Measurements from ENCODE around the gene KRTAP3-2. TPM values are rescaled to one million over a fixed set of nuclear protein-coding genes. Genes with fewer than 3 reads are reported as not detected.

KRTAP3-2 gene
- total RNA-seq, 2 experiments from 2014 or later = not detected

GRCh38 chr17:41020336-41020735 is 20.6 kb upstream of the KRTAP3-2 start:
- Mint-ChIP-seq H3K4me1 (ENCODE audit: low read depth) (peaks cover 4% of the 10 kb centered on the region), H3K27me3 (ENCODE audit: low read depth) (peaks cover 14% of the 10 kb centered on the region), H3K4me3 (no peak overlapping the region), H3K36me3 (ENCODE audit: low read depth) (no peaks in the 10 kb centered on the region), H3K27ac (no peak overlapping the region), H3K9me3 (ENCODE audit: insufficient read depth) (no peaks in the 10 kb centered on the region)
- ATAC-seq (no peak), DNase-seq (no peak)
- ChIA-PET POLR2A (no interaction called here), CTCF (interaction anchor here (1.0 kb wide), 1 partner anchor 111 kb away, joined by 3 read pairs; no protein-coding TSS in a partner anchor)

GRCh38 chr17:41019415-41019814 is 19.7 kb upstream of the KRTAP3-2 start:
- Mint-ChIP-seq H3K4me1 (ENCODE audit: low read depth) (no peaks in the 10 kb centered on the region), H3K36me3 (ENCODE audit: low read depth) (no peaks in the 10 kb centered on the region), H3K9me3 (ENCODE audit: insufficient read depth) (no peaks in the 10 kb centered on the region), H3K27me3 (ENCODE audit: low read depth) (peaks cover 15% of the 10 kb centered on the region), H3K27ac (no peak overlapping the region), H3K4me3 (no peak overlapping the region)
- POLR2A ChIA-PET = no interaction called here
- no peak for ATAC-seq
- CTCF ChIA-PET = no interaction called here
- DNase-seq = no peak

- H3K27ac Mint-ChIP-seq = no peak overlapping the region
- H3K9me3 Mint-ChIP-seq (ENCODE audit: insufficient read depth) = no peaks in the 10 kb centered on the region
- peaks cover 12% of the 10 kb centered on the region for H3K27me3 Mint-ChIP-seq (ENCODE audit: low read depth)
- ChIA-PET CTCF (no interaction called here), POLR2A (no interaction called here)
- ATAC-seq (no peak), DNase-seq (no peak)
- H3K4me3 Mint-ChIP-seq = no peak overlapping the region
- H3K36me3 Mint-ChIP-seq (ENCODE audit: low read depth) = no peaks in the 10 kb centered on the region
- no peaks in the 10 kb centered on the region for H3K4me1 Mint-ChIP-seq (ENCODE audit: low read depth)
Observed at GRCh38 chr17:41018541-41018940, 18.8 kb upstream of the KRTAP3-2 start.

- Mint-ChIP-seq H3K4me3 (no peak overlapping the region), H3K27me3 (ENCODE audit: low read depth) (peaks cover 10% of the 10 kb centered on the region), H3K9me3 (ENCODE audit: insufficient read depth) (no peaks in the 10 kb centered on the region), H3K27ac (no peak overlapping the region), H3K4me1 (ENCODE audit: low read depth) (no peaks in the 10 kb centered on the region), H3K36me3 (ENCODE audit: low read depth) (no peaks in the 10 kb centered on the region)
- no peak for ATAC-seq
- ChIA-PET CTCF (interaction anchor here (1.5 kb wide), 1 partner anchor 8 kb away, joined by 3 read pairs; no protein-coding TSS in a partner anchor), POLR2A (no interaction called here)
- no peak for DNase-seq
Observed at GRCh38 chr17:41016578-41017215, 17.0 kb upstream of the KRTAP3-2 start.

DNA sequence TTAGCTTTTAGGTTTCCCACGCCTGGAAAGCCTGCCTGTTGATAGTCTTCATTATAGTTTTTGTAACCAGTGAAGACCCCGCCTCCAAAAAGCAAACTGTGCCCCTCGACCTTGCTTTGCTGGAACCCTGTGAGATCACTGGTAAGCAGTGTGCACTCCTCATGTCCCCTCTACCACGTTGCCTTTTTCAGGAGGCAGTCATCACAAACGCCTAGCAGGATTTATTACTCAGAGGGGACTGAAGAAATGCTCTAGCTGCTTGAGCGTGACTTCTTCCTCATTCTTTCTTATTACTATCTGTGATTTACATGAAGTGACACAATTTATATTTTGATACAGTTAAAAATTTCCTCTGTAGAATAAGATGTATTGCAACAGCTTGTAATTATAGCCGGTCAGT is 15.7 kb upstream of the KRTAP3-2 start:
- no peak overlapping the region for H3K4me3 Mint-ChIP-seq
- ChIA-PET CTCF (interaction anchor here (1.5 kb wide), 1 partner anchor 9 kb away, joined by 3 read pairs; no protein-coding TSS in a partner anchor), POLR2A (no interaction called here)
- H3K4me1 Mint-ChIP-seq (ENCODE audit: low read depth) = no peaks in the 10 kb centered on the region
- no peaks in the 10 kb centered on the region for H3K36me3 Mint-ChIP-seq (ENCODE audit: low read depth)
- no peak overlapping the region for H3K27ac Mint-ChIP-seq
- ATAC-seq (no peak), DNase-seq (no peak)
- no peaks in the 10 kb centered on the region for H3K9me3 Mint-ChIP-seq (ENCODE audit: insufficient read depth)
- H3K27me3 Mint-ChIP-seq (ENCODE audit: low read depth) = peaks cover 8% of the 10 kb centered on the region

- Mint-ChIP-seq H3K4me1 (ENCODE audit: low read depth) (no peaks in the 10 kb centered on the region), H3K9me3 (ENCODE audit: insufficient read depth) (no peaks in the 10 kb centered on the region), H3K27ac (no peak overlapping the region), H3K27me3 (ENCODE audit: low read depth) (peaks cover 10% of the 10 kb centered on the region), H3K36me3 (ENCODE audit: low read depth) (no peaks in the 10 kb centered on the region), H3K4me3 (no peak overlapping the region)
- ATAC-seq = no peak
- DNase-seq = no peak
- CTCF ChIA-PET = no interaction called here
- POLR2A ChIA-PET = no interaction called here
Observed at GRCh38 chr17:41013606-41014005, 13.9 kb upstream of the KRTAP3-2 start.

GRCh38 chr17:41013181-41013580 is 13.5 kb upstream of the KRTAP3-2 start:
- Mint-ChIP-seq H3K27ac (no peak overlapping the region), H3K36me3 (ENCODE audit: low read depth) (no peaks in the 10 kb centered on the region), H3K27me3 (ENCODE audit: low read depth) (peaks cover 10% of the 10 kb centered on the region), H3K9me3 (ENCODE audit: insufficient read depth) (no peaks in the 10 kb centered on the region), H3K4me1 (ENCODE audit: low read depth) (no peaks in the 10 kb centered on the region), H3K4me3 (no peak overlapping the region)
- DNase-seq (no peak), ATAC-seq (no peak)
- CTCF ChIA-PET = no interaction called here
- POLR2A ChIA-PET = no interaction called here

GRCh38 chr17:41012326-41013120 is 12.8 kb upstream of the KRTAP3-2 start:
- H3K9me3 Mint-ChIP-seq (ENCODE audit: insufficient read depth) = no peaks in the 10 kb centered on the region
- no peaks in the 10 kb centered on the region for H3K4me1 Mint-ChIP-seq (ENCODE audit: low read depth)
- no peaks in the 10 kb centered on the region for H3K36me3 Mint-ChIP-seq (ENCODE audit: low read depth)
- H3K27ac Mint-ChIP-seq = no peak overlapping the region
- H3K27me3 Mint-ChIP-seq (ENCODE audit: low read depth) = peaks cover 10% of the 10 kb centered on the region
- no peak for ATAC-seq
- no peak for DNase-seq
- POLR2A ChIA-PET = no interaction called here
- no peak overlapping the region for H3K4me3 Mint-ChIP-seq
- CTCF ChIA-PET = no interaction called here

GRCh38 chr17:41010441-41010840 is 10.7 kb upstream of the KRTAP3-2 start:
- DNase-seq (no peak), ATAC-seq (no peak)
- POLR2A ChIA-PET = interaction anchor here (0.6 kb wide), 1 partner anchor 14 kb away, joined by 3 read pairs; no protein-coding TSS in a partner anchor
- Mint-ChIP-seq H3K9me3 (ENCODE audit: insufficient read depth) (no peaks in the 10 kb centered on the region), H3K27ac (no peak overlapping the region), H3K36me3 (ENCODE audit: low read depth) (no peaks in the 10 kb centered on the region), H3K4me3 (no peak overlapping the region), H3K4me1 (ENCODE audit: low read depth) (no peaks in the 10 kb centered on the region), H3K27me3 (ENCODE audit: low read depth) (peaks cover 10% of the 10 kb centered on the region)
- CTCF ChIA-PET = no interaction called here

DNA sequence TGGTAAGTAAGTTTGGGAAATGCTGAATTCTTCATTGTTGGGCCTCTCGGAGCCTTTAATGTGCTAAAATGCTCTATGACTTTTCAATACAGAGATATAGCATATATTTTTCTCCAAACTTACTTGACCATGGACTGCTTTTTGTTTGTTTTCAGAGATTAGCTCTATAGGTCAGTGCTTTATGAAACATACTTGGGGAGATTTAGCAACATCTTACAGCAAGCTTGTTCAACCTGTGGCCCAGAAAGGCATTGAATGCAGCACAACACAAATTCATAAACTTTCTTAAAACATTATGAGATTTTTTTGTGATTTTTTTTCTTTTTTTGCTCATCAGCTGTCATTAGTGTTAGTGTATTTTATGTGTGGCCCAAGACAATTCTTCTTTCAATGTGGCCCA is 10.2 kb upstream of the KRTAP3-2 start:
- H3K27ac Mint-ChIP-seq = no peak overlapping the region

GRCh38 chr17:41009301-41009760 is 9.6 kb upstream of the KRTAP3-2 start:
- no peak overlapping the region for H3K4me3 Mint-ChIP-seq
- no peaks in the 10 kb centered on the region for H3K4me1 Mint-ChIP-seq (ENCODE audit: low read depth)
- H3K27me3 Mint-ChIP-seq (ENCODE audit: low read depth) = peaks cover 7% of the 10 kb centered on the region
- CTCF ChIA-PET = interaction anchor here (1.0 kb wide), 1 partner anchor 205 kb away, joined by 3 read pairs; no protein-coding TSS in a partner anchor
- POLR2A ChIA-PET = no interaction called here
- no peak overlapping the region for H3K27ac Mint-ChIP-seq
- no peak for ATAC-seq
- DNase-seq = no peak
- H3K36me3 Mint-ChIP-seq (ENCODE audit: low read depth) = no peaks in the 10 kb centered on the region
- H3K9me3 Mint-ChIP-seq (ENCODE audit: insufficient read depth) = no peaks in the 10 kb centered on the region

More for the DNA sequence above, 10.2 kb upstream of the KRTAP3-2 start:
- ChIA-PET POLR2A (interaction anchor here (0.6 kb wide), 1 partner anchor 13 kb away, joined by 3 read pairs; no protein-coding TSS in a partner anchor), CTCF (interaction anchor here (1.0 kb wide), 1 partner anchor 206 kb away, joined by 3 read pairs; no protein-coding TSS in a partner anchor)
- ATAC-seq = no peak
- H3K4me1 Mint-ChIP-seq (ENCODE audit: low read depth) = no peaks in the 10 kb centered on the region
- peaks cover 10% of the 10 kb centered on the region for H3K27me3 Mint-ChIP-seq (ENCODE audit: low read depth)
- no peaks in the 10 kb centered on the region for H3K36me3 Mint-ChIP-seq (ENCODE audit: low read depth)
- H3K9me3 Mint-ChIP-seq (ENCODE audit: insufficient read depth) = no peaks in the 10 kb centered on the region
- no peak for DNase-seq
- H3K4me3 Mint-ChIP-seq = no peak overlapping the region

DNA sequence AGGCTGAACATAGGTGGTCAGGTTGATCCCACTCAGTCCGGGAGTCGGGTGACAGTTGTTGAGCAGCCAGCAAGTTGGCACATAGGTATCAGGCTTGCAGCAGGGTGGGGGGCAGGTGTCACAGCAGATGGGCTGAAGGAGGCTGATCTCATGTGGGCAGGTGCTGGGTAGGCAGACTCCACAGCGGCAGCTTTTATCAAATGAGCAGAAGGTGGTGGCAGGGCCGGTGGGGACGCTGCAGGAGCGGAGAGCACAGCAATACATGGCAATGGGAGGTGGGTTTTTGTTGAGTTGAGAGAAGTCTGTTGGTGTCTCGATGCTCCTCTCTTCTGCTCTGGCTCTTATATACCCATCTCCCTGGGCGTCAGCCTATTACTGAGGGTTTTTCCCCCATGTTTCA is 9.1 kb upstream of the KRTAP3-2 start, which contains the start of gene KRTAP3-1:
Gene KRTAP3-1, minus strand, starts transcription at position 318 of the 400 bp plus-strand sequence. Its CDS starts 54 bp downstream, at position 264.
- no peaks in the 10 kb centered on the region for H3K36me3 Mint-ChIP-seq (ENCODE audit: low read depth)
- ATAC-seq = no peak

More for the DNA sequence above, 9.1 kb upstream of the KRTAP3-2 start, which contains the start of gene KRTAP3-1:
- Mint-ChIP-seq H3K4me1 (ENCODE audit: low read depth) (no peaks in the 10 kb centered on the region), H3K9me3 (ENCODE audit: insufficient read depth) (no peaks in the 10 kb centered on the region), H3K27me3 (ENCODE audit: low read depth) (peaks cover 7% of the 10 kb centered on the region), H3K27ac (no peak within 1 kb of the TSS), H3K4me3 (no peak within 1 kb of the TSS)
- POLR2A ChIA-PET = no interaction called here
- no peak for DNase-seq
- CTCF ChIA-PET = no interaction called here
